GM12873 (cell line): Measurements from ENCODE around the gene MRPS21.

ENCODE experiments used
- TF ChIP-seq, protein P1 (sequence below): IDR thresholded peaks from 2 replicates; pipeline ENCODE4 v1.5.1; 2012; ENCODE audit warnings: low read depth, mild to moderate bottlenecking, moderate library complexity, low read length, control low read depth; ENCODE audit not compliant: insufficient read depth; ENCODE audit errors: missing control alignments

The MRPS21 gene

DNA sequence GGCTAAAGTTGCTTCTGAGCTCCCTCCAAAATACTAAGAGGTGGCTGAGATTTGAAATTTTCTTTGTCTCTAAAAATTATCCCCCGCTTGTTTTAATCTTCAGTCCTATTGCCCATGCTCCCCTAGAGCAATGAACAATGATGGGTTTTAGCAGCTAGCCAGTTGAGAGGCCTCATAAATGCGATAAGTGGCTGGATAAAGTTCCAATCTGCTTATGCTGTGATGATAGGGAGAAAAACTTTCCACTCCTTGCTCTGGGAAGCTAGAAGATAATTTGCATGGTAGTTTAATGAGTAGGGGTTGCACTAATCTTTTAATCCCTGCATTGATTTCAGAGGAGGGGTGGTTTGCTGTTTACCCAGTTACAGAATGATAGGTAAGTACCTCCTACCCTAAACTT is 18.1 kb downstream of the MRPS21 start:
- TF ChIP-seq, protein P1, sequence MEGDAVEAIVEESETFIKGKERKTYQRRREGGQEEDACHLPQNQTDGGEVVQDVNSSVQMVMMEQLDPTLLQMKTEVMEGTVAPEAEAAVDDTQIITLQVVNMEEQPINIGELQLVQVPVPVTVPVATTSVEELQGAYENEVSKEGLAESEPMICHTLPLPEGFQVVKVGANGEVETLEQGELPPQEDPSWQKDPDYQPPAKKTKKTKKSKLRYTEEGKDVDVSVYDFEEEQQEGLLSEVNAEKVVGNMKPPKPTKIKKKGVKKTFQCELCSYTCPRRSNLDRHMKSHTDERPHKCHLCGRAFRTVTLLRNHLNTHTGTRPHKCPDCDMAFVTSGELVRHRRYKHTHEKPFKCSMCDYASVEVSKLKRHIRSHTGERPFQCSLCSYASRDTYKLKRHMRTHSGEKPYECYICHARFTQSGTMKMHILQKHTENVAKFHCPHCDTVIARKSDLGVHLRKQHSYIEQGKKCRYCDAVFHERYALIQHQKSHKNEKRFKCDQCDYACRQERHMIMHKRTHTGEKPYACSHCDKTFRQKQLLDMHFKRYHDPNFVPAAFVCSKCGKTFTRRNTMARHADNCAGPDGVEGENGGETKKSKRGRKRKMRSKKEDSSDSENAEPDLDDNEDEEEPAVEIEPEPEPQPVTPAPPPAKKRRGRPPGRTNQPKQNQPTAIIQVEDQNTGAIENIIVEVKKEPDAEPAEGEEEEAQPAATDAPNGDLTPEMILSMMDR, result no peak

DNA sequence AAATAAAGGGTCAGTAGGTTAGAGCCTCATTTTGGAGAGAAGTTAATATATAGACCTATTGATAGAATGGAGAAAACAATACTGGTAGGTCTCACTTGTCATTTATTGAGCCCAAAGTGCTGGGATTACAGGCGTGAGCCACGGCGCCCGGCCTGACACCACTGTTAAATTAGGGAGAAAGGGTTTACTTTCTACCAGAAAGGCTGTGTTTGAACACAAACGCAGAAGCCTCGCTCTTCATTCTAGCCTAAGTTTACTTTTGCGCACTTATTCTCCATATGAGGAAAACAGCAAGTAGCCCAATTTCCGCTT is 27.0 kb downstream of the MRPS21 start:
- TF ChIP-seq, protein P1, result no peak

DNA sequence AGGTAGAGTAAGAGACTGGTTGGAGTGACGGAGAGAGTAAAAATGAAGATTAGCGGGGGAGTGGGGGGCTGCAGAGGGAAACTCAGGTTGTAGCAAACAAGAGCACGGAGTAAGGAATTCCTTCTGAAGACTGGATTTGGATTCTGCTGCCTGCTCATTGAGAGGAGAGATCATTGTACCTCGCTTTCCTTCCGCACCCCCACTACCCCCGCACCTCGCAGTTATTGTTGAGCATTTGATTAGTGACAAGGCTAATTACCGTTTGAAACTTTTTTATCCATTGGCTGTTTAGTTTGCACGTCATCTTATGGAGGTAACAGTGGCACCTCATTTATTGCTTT is 28.1 kb downstream of the MRPS21 start:
- TF ChIP-seq, protein P1, result no peak

DNA sequence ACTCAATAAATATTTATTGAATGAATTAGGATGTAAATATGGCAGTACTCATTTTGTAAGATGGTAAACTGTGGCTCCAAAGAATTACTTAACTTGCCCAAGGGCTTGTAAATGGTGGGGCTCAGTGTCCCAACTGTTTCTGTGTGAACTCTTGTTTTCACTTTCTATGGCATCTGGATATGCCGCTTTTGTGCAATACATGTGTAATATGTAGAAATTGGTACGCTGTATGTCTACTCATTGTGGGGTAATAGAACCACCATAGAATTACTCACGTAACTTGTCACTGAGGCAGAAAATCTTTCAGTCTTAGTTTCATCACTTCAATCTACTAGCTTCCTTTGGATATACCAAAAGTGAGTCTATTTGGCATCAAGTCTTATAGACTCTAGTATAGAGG is 28.6 kb downstream of the MRPS21 start:
- TF ChIP-seq, protein P1, result no peak

DNA sequence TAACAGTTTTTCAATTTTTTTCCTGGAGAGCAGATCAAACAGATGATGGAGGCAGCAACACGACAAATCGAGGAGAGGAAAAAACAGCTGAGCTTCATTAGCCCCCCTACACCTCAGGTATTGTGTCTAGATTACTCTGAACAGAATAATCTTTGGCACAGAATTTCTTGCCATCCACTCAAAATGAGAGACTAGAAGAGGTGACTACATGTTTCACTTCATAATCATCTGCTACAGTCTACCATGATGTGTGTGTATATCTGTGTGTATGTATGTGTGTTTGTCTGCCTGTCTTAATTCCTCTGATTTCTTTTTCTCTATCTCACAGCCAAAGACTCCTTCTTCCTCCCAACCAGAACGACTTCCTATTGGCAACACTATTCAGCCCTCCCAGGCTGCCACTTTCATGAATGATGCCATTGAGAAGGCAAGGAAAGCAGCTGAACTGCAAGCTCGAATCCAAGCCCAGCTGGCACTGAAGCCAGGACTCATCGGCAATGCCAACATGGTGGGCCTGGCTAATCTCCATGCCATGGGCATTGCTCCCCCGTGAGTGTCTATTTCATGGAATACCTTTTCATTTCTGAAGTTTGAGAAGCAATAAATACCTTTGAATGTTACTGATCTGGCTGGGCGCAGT is 39.1 kb downstream of the MRPS21 start:
- TF ChIP-seq, protein P1, result no peak

DNA sequence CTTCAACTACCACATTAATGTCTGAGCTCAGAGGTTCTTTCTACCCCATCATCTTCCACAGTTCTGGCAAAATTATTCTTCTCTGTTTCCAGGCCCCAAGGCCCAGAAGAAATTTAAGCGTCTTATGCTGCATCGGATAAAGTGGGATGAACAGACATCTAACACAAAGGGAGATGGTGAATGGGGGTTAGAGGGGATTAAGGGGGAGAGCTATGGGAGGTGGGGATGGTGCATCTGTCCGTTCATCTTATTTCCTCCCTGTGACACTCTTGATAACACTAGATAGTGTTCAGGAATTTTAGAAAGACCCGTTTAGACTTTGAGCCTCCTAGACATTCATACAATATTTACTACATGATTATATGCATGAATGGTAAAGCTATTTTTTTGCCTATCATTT is 52.7 kb downstream of the MRPS21 start:
- TF ChIP-seq, protein P1, result no peak

DNA sequence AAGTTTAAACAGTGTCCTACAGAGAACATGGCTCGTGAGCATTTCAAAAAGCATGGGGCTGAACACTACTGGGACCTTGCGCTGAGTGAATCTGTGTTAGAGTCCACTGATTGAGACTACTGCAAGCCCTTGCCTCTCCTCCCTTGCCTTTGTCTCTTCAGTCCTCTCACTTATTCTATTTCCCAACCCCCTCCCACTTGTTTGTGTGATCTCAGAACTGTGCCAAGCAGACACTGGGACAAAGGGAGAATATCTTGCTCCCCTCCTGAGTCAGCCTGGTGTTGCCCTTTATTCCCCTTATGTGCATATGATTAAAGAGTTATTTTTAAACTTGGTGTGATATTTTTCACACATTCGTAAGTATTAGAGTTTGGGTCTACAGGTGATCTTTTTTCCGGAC is 59.2 kb downstream of the MRPS21 start:
- TF ChIP-seq, protein P1, result no peak
